Measurements from ENCODE around the gene LPAR1.
"Not testable (repeated sequence)": the region's sequence is repeated elsewhere in the genome, so short reads cannot be mapped to it uniquely, and the experiment has no call there.

LPAR1 gene

DNA sequence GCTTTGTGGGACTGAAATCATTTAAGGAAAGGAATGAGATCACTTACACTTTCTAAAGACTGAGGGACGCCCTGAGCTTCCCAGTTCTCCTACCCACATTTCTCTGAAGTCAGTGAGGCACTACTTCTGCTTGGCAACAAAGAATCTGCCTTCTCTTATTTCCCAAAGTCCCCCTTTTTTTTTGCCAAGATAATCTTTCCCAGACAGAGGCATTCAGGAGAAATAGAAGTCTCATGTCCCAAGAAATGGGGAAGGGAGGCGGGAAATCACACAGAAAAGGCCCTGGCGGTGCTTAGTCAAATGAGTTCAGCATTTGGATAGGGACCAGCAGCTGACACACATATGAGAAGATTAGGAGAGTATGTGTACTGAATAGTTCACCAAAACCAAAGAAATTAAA lies 210.0 kb downstream of the LPAR1 start:
- in situ Hi-C loops (cut with MboI; ENCODE audit: low sequenced_read_pairs) = no loop called here

DNA sequence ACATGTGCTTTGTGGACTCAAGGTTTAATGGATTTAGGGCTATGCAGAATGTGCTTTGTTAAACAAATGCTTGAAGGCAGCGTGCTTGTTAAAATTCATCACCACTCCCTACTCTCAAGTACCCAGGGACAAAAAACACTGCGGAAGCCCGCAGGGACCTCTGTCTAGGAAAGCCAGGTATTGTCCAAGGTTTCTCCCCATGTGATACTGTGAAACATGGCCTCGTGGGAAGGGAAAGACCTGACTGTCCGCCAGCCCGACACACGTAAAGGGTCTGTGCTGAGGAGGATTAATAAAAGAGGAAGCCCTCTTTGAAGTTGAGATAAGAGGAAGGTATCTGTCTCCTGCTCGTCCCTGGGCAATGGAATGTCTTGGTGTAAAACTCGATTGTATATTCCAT lies 211.9 kb downstream of the LPAR1 start:
- in situ Hi-C loops (cut with MboI; ENCODE audit: low sequenced_read_pairs) = not testable (repeated sequence)

DNA sequence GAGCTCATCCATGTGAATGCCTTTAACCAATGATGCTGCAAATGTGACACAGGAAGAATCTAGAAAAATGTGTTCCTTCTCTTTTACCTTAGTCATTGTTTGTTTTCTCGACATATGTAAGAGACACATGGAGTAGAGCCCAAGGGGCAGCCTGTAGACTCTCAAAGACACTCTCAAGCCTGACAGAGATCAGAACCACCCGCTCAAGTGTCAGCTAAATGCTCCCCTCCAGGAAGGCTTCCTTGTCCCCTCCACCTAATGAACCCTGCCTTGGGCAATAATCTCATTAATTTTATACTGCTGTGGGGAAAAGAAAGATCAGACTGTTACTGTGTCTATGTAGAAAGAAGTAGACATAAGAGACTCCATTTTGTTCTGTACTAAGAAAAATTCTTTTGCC lies 212.3 kb downstream of the LPAR1 start:
- in situ Hi-C loops (cut with MboI; ENCODE audit: low sequenced_read_pairs) = no loop called here

DNA sequence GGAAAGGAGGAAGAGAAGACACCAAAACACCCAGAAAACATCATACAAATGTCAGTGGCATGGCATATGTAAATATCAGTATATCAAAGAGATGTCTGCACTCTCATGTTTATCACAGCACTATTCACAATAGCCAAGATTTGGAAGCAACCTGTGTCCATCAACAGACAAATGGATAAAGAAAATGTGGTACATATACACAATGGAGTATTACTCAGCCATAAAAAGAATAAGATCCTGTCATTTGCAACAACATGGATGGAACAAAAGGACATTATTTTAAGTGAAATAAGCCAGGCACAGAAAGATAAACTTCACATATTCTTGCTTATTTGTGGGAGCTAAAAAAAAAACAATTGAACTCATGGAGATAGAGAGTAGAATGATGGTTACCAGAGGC lies 213.1 kb downstream of the LPAR1 start:
- in situ Hi-C loops (cut with MboI; ENCODE audit: low sequenced_read_pairs) = not testable (repeated sequence)
